GM19023 (cell line): ENCODE data around the gene CLBA1.

ENCODE experiments used
- ATAC-seq: cut with Tn5 transposase; IDR thresholded peaks from one replicate; pipeline ENCODE4 v1.9.1; 2021; ENCODE audit warnings: mild to moderate bottlenecking, moderate library complexity; ENCODE audit not compliant: unreplicated experiment

The CLBA1 gene

DNA sequence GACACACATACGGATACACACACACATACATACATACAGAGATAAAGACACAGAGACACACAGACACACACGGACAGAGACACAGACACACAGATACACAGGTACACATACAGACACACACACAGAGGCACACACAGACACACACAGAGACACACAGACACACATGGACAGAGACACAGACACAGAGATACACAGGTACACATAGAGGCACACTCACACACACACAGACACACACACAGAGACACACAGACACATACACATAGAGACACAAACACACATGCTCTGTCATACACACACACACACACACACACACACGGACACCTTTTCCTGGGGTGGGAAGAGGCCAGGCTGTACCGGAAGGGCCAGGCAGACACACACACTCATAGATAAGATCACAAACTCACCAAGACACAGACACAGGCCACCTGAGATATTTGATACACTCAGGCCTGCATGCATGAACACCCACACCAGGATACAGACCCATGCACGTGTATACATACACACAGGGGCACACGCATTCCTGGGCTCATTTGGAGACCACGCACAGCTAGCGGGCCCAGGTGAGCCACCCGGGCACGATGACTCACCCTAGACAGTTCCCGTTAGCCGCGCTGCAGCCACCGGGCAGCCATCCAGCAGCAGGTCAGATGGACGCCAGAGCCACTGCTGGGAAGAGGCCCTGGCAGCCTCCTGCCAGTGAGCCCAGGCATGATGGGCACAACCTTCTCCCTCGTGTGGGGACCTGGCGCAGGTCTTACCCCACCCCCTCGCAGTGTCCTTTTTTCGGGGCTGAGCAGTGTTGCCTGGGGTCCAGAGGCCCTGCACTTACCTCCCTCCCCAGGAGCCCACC is 5.6 kb upstream of the CLBA1 start:
- ATAC-seq = no peak

- ATAC-seq = no peak
These were observed 4.7 kb upstream of the CLBA1 start for GRCh38 chr14:104980611-104981531.

GRCh38 chr14:104981699-104982541 is 3.7 kb upstream of the CLBA1 start:
- no peak for ATAC-seq

DNA sequence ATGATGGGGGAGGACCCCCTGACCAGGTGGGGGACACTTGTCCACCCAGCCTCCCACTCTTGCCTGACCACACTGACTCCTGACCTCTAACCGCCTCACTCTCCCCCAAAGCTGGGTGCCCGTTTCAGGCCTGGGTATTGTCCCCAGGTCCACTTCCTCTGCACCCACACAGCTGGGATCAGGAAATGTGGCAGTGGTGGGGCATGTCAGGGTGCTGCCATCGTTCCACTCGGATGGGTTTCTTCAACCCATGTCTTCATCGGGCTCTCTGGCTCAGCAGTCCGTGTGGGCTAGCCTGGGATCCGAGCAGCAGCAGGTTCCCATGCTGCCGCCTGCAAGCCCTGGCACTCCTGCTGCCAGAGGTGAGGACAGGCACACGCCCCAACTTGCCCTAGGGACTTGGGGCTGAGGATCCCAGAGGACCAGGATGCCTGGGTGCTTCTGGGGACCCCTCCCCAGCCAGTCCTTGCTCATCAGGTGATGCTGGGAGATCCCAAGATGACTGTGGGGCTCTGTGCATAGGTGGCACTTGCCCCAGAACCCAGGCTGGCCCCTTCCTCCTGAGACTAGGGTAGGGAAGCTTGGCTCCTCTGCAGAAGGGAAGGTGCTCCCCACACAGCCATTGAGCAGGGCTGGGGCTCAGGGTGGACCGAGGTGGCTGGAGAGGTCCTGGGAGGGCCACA is 2.9 kb upstream of the CLBA1 start:
- ATAC-seq = no peak

- ATAC-seq = no peak
These were observed 2.3 kb upstream of the CLBA1 start for GRCh38 chr14:104983231-104983721.

- no peak for ATAC-seq
These were observed 1.3 kb upstream of the CLBA1 start for GRCh38 chr14:104984056-104984894.

GRCh38 chr14:104986487-104987164 is 1.0 kb downstream of the CLBA1 start:
- no peak for ATAC-seq

- no peak for ATAC-seq
These were observed 3.8 kb downstream of the CLBA1 start for GRCh38 chr14:104989236-104989950.

DNA sequence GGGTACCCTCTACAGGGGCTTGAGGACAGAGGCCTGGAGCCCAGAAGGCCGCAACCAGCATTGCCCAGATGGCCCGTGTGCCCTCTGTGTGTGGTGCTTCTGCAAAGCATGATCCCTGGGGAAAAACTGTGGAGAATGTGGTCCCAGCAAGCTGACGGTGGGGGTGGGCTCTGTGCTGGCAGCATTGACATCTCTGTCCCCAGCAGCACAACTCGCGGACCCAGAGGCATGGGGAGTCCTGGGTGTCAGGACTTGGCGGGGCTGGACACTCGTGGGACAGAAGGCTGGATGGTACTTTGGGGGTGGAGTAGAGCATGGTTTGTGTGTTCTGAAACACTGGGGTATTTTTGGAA is 4.3 kb downstream of the CLBA1 start:
- ATAC-seq = no peak

- ATAC-seq = no peak
These were observed 6.3 kb downstream of the CLBA1 start for GRCh38 chr14:104991896-104992230.

DNA sequence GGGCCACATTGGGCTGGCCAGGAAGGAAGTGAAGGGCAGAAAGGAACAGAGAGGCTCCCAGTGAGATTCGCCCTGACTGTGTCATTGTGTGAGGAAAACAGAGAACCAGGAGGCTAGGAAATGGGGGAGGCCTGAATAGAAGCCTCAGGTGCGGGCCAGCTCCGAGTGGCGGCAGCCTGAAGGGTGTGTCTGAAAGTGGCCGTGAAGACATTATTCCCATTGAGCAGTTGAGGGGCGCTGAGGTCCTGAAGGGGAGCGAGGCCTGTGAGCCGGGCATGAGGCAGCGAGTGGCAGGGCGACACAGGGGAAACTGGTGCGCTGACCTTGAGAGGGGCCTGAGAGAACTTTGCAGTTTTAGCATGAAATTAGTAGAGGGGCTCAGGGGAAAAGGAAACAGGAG is 6.9 kb downstream of the CLBA1 start:
- ATAC-seq = no peak

- no peak for ATAC-seq
These were observed 7.7 kb downstream of the CLBA1 start for GRCh38 chr14:104993306-104993705.

- no peak for ATAC-seq
These were observed 8.4 kb downstream of the CLBA1 start for GRCh38 chr14:104993808-104994591.

- ATAC-seq = no peak
These were observed 9.4 kb downstream of the CLBA1 start for GRCh38 chr14:104994978-104995377.

DNA sequence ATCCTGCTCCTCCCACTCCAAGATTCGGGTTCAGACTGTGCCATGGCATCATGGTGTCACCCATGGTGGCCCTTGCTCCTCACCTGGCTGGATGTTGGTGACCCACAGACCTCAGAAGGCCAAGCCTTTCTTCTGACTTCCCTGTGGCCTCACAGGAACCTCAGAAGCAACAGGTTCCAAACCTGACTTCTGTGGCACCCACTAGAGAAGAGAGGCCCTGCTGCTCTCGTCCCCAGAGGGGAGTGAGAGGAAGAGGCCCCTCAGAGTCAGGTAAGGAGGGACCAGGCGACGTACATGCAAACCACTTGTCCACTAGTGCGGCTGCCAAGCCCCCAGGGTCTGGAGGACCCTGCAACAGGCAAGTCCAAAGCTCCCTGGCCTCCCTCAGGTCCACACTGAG is 10.4 kb downstream of the CLBA1 start:
- ATAC-seq = no peak

DNA sequence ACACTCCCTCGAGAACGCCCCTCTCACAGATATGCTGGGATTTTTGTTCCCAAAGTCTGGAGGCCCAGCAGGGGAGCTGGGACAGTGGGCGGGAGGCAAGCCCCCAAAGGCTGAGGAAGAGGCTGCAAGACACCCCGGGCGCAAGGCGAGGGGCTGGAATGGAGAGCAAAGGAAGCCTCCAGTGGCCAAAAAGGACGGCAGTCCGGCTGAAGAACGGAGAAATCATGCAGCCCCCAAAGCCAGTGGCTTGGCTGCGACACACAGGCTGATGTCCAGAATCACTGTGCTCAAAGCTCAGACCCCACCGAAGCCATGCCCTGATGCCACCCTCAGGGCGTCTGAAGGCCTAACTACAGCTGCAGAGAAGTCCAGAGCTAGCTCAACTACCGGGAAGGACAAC is 10.9 kb downstream of the CLBA1 start:
- no peak for ATAC-seq

GRCh38 chr14:104998801-104999200 is 13.2 kb downstream of the CLBA1 start:
- no peak for ATAC-seq

DNA sequence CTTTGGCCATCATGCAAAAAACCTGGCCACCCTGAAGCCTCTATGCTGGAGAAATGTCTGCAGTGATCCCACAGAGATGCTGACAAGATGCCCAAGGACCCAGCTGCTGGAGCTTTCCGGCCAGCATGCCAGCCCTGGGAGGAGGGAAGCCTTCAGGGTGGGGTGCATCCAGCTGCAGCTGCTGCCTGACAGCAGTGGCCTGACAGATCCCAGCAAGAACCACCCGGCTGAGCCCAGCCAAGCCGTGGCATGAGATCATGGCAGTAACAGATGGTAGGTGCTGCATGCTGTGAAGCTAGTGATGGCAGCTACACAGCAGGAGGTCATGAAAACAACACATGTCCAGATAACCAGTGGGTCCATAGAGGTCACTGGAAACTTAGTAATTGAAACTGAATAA is 13.8 kb downstream of the CLBA1 start:
- ATAC-seq = no peak
